ENCODE measurements around the gene CHST15. TPM values are rescaled to one million over a fixed set of nuclear protein-coding genes. Genes with fewer than 3 reads are reported as not detected.

Gene CHST15
- polyA plus RNA-seq, 2 donors = 1.4 to 3.7 TPM

- H3K4me1 ChIP-seq (ENCODE audit: control insufficient read depth in 2 of 2, insufficient read depth in 2 of 2, low read length in 1 of 2) = no peaks in the 10 kb centered on the region
- no peaks in the 10 kb centered on the region for H3K36me3 ChIP-seq (ENCODE audit: control insufficient read depth in 2 of 2, insufficient read depth in 2 of 2, low read length in 1 of 2)
- H3K4me3 ChIP-seq (ENCODE audit: low read depth in 1 of 2, low read length in 2 of 2) = no peak overlapping the region
- H3K9me3 ChIP-seq (ENCODE audit: control insufficient read depth in 2 of 2, insufficient read depth in 1 of 2, low read depth in 1 of 2, low read length in 1 of 2) = no peaks in the 10 kb centered on the region
- H3K27ac ChIP-seq (ENCODE audit: low read depth in 2 of 2, low read length in 1 of 2) = no peak overlapping the region
- no peaks in the 10 kb centered on the region for H3K27me3 ChIP-seq (ENCODE audit: control insufficient read depth in 1 of 2, insufficient read depth in 2 of 2, low read length in 2 of 2)
- WGBS, 2 donors = 86 to 91% methylated on average over 7 of the region's 7 CpGs
Observed at GRCh38 chr10:124130198-124130900, 37.0 kb upstream of the CHST15 start.

- Histone ChIP-seq H3K27me3 (ENCODE audit: control insufficient read depth in 1 of 2, insufficient read depth in 2 of 2, low read length in 2 of 2) (no peaks in the 10 kb centered on the region), H3K4me3 (ENCODE audit: low read depth in 1 of 2, low read length in 2 of 2) (no peak overlapping the region), H3K27ac (ENCODE audit: low read depth in 2 of 2, low read length in 1 of 2) (no peak overlapping the region), H3K9me3 (ENCODE audit: control insufficient read depth in 2 of 2, insufficient read depth in 1 of 2, low read depth in 1 of 2, low read length in 1 of 2) (no peaks in the 10 kb centered on the region), H3K4me1 (ENCODE audit: control insufficient read depth in 2 of 2, insufficient read depth in 2 of 2, low read length in 1 of 2) (no peaks in the 10 kb centered on the region), H3K36me3 (ENCODE audit: control insufficient read depth in 2 of 2, insufficient read depth in 2 of 2, low read length in 1 of 2) (no peaks in the 10 kb centered on the region)
- 90 to 92% methylated on average over 5 of the region's 5 CpGs for WGBS, 2 donors
Observed at GRCh38 chr10:124129471-124129870, 36.1 kb upstream of the CHST15 start.

GRCh38 chr10:124128811-124129145 is 35.4 kb upstream of the CHST15 start:
- no peaks in the 10 kb centered on the region for H3K36me3 ChIP-seq (ENCODE audit: control insufficient read depth in 2 of 2, insufficient read depth in 2 of 2, low read length in 1 of 2)

GRCh38 chr10:124127965-124128810 is 34.8 kb upstream of the CHST15 start:
- Histone ChIP-seq H3K27ac (ENCODE audit: low read depth in 2 of 2, low read length in 1 of 2) (no peak overlapping the region), H3K9me3 (ENCODE audit: control insufficient read depth in 2 of 2, insufficient read depth in 1 of 2, low read depth in 1 of 2, low read length in 1 of 2) (no peaks in the 10 kb centered on the region), H3K4me1 (ENCODE audit: control insufficient read depth in 2 of 2, insufficient read depth in 2 of 2, low read length in 1 of 2) (no peaks in the 10 kb centered on the region), H3K36me3 (ENCODE audit: control insufficient read depth in 2 of 2, insufficient read depth in 2 of 2, low read length in 1 of 2) (no peaks in the 10 kb centered on the region), H3K4me3 (ENCODE audit: low read depth in 1 of 2, low read length in 2 of 2) (no peak overlapping the region), H3K27me3 (ENCODE audit: control insufficient read depth in 1 of 2, insufficient read depth in 2 of 2, low read length in 2 of 2) (no peaks in the 10 kb centered on the region)
- 84 to 89% methylated on average over 14 of the region's 14 CpGs for WGBS, 2 donors

More at GRCh38 chr10:124128811-124129145, 35.4 kb upstream of the CHST15 start:
- H3K4me3 ChIP-seq (ENCODE audit: low read depth in 1 of 2, low read length in 2 of 2) = no peak overlapping the region
- no peaks in the 10 kb centered on the region for H3K4me1 ChIP-seq (ENCODE audit: control insufficient read depth in 2 of 2, insufficient read depth in 2 of 2, low read length in 1 of 2)
- no peaks in the 10 kb centered on the region for H3K27me3 ChIP-seq (ENCODE audit: control insufficient read depth in 1 of 2, insufficient read depth in 2 of 2, low read length in 2 of 2)
- H3K9me3 ChIP-seq (ENCODE audit: control insufficient read depth in 2 of 2, insufficient read depth in 1 of 2, low read depth in 1 of 2, low read length in 1 of 2) = no peaks in the 10 kb centered on the region
- WGBS, 2 donors = 87 to 90% methylated on average over 5 of the region's 5 CpGs
- no peak overlapping the region for H3K27ac ChIP-seq (ENCODE audit: low read depth in 2 of 2, low read length in 1 of 2)

GRCh38 chr10:124127563-124127962 is 34.2 kb upstream of the CHST15 start:
- no peaks in the 10 kb centered on the region for H3K9me3 ChIP-seq (ENCODE audit: control insufficient read depth in 2 of 2, insufficient read depth in 1 of 2, low read depth in 1 of 2, low read length in 1 of 2)
- H3K4me3 ChIP-seq (ENCODE audit: low read depth in 1 of 2, low read length in 2 of 2) = no peak overlapping the region
- H3K27me3 ChIP-seq (ENCODE audit: control insufficient read depth in 1 of 2, insufficient read depth in 2 of 2, low read length in 2 of 2) = no peaks in the 10 kb centered on the region
- no peaks in the 10 kb centered on the region for H3K4me1 ChIP-seq (ENCODE audit: control insufficient read depth in 2 of 2, insufficient read depth in 2 of 2, low read length in 1 of 2)
- H3K36me3 ChIP-seq (ENCODE audit: control insufficient read depth in 2 of 2, insufficient read depth in 2 of 2, low read length in 1 of 2) = no peaks in the 10 kb centered on the region
- WGBS, 2 donors = 88 to 94% methylated on average over 9 of the region's 9 CpGs
- no peak overlapping the region for H3K27ac ChIP-seq (ENCODE audit: low read depth in 2 of 2, low read length in 1 of 2)

GRCh38 chr10:124126983-124127385 is 33.6 kb upstream of the CHST15 start:
- Histone ChIP-seq H3K36me3 (ENCODE audit: control insufficient read depth in 2 of 2, insufficient read depth in 2 of 2, low read length in 1 of 2) (no peaks in the 10 kb centered on the region), H3K4me3 (ENCODE audit: low read depth in 1 of 2, low read length in 2 of 2) (no peak overlapping the region), H3K27me3 (ENCODE audit: control insufficient read depth in 1 of 2, insufficient read depth in 2 of 2, low read length in 2 of 2) (no peaks in the 10 kb centered on the region), H3K9me3 (ENCODE audit: control insufficient read depth in 2 of 2, insufficient read depth in 1 of 2, low read depth in 1 of 2, low read length in 1 of 2) (no peaks in the 10 kb centered on the region), H3K27ac (ENCODE audit: low read depth in 2 of 2, low read length in 1 of 2) (no peak overlapping the region), H3K4me1 (ENCODE audit: control insufficient read depth in 2 of 2, insufficient read depth in 2 of 2, low read length in 1 of 2) (no peaks in the 10 kb centered on the region)
- WGBS, 2 donors = 91 to 94% methylated on average over 9 of the region's 9 CpGs

- H3K27ac ChIP-seq (ENCODE audit: low read depth in 2 of 2, low read length in 1 of 2) = no peak overlapping the region
- H3K9me3 ChIP-seq (ENCODE audit: control insufficient read depth in 2 of 2, insufficient read depth in 1 of 2, low read depth in 1 of 2, low read length in 1 of 2) = no peaks in the 10 kb centered on the region
- no peaks in the 10 kb centered on the region for H3K4me1 ChIP-seq (ENCODE audit: control insufficient read depth in 2 of 2, insufficient read depth in 2 of 2, low read length in 1 of 2)
- WGBS, 2 donors = 77 to 79% methylated on average over 11 of the region's 11 CpGs
- H3K4me3 ChIP-seq (ENCODE audit: low read depth in 1 of 2, low read length in 2 of 2) = no peak overlapping the region
- H3K27me3 ChIP-seq (ENCODE audit: control insufficient read depth in 1 of 2, insufficient read depth in 2 of 2, low read length in 2 of 2) = no peaks in the 10 kb centered on the region
- H3K36me3 ChIP-seq (ENCODE audit: control insufficient read depth in 2 of 2, insufficient read depth in 2 of 2, low read length in 1 of 2) = no peaks in the 10 kb centered on the region
Observed at GRCh38 chr10:124126145-124126982, 33.0 kb upstream of the CHST15 start.

GRCh38 chr10:124125305-124126116 is 32.1 kb upstream of the CHST15 start:
- H3K4me1 ChIP-seq (ENCODE audit: control insufficient read depth in 2 of 2, insufficient read depth in 2 of 2, low read length in 1 of 2) = no peaks in the 10 kb centered on the region
- 62 to 70% methylated on average over 10 of the region's 10 CpGs for WGBS, 2 donors
- no peak overlapping the region for H3K4me3 ChIP-seq (ENCODE audit: low read depth in 1 of 2, low read length in 2 of 2)
- no peaks in the 10 kb centered on the region for H3K27me3 ChIP-seq (ENCODE audit: control insufficient read depth in 1 of 2, insufficient read depth in 2 of 2, low read length in 2 of 2)
- no peaks in the 10 kb centered on the region for H3K9me3 ChIP-seq (ENCODE audit: control insufficient read depth in 2 of 2, insufficient read depth in 1 of 2, low read depth in 1 of 2, low read length in 1 of 2)
- no peaks in the 10 kb centered on the region for H3K36me3 ChIP-seq (ENCODE audit: control insufficient read depth in 2 of 2, insufficient read depth in 2 of 2, low read length in 1 of 2)
- no peak overlapping the region for H3K27ac ChIP-seq (ENCODE audit: low read depth in 2 of 2, low read length in 1 of 2)

GRCh38 chr10:124124769-124125161 is 31.4 kb upstream of the CHST15 start:
- no peaks in the 10 kb centered on the region for H3K4me1 ChIP-seq (ENCODE audit: control insufficient read depth in 2 of 2, insufficient read depth in 2 of 2, low read length in 1 of 2)
- 96 to 97% methylated on average over 2 of the region's 2 CpGs for WGBS, 2 donors
- no peaks in the 10 kb centered on the region for H3K36me3 ChIP-seq (ENCODE audit: control insufficient read depth in 2 of 2, insufficient read depth in 2 of 2, low read length in 1 of 2)
- H3K27ac ChIP-seq (ENCODE audit: low read depth in 2 of 2, low read length in 1 of 2) = no peak overlapping the region
- H3K9me3 ChIP-seq (ENCODE audit: control insufficient read depth in 2 of 2, insufficient read depth in 1 of 2, low read depth in 1 of 2, low read length in 1 of 2) = no peaks in the 10 kb centered on the region
- no peaks in the 10 kb centered on the region for H3K27me3 ChIP-seq (ENCODE audit: control insufficient read depth in 1 of 2, insufficient read depth in 2 of 2, low read length in 2 of 2)
- no peak overlapping the region for H3K4me3 ChIP-seq (ENCODE audit: low read depth in 1 of 2, low read length in 2 of 2)

All from esophagus (tissue), 2 donors.